ENCODE data around the gene GPC3.

The GPC3 gene

GRCh38 chrX:133840415-133840814, 145.0 kb downstream of the GPC3 start:
- H3K27me3 ChIP-seq (ENCODE audit: insufficient read depth, low read length), result no peaks in the 10 kb centered on the region

GRCh38 chrX:133838761-133839676, 146.4 kb downstream of the GPC3 start:
- H3K79me2 ChIP-seq (ENCODE audit: control insufficient read depth, insufficient read depth, low read length, unreplicated experiment), result no peaks in the 10 kb centered on the region

More at GRCh38 chrX:133840415-133840814, 145.0 kb downstream of the GPC3 start:
- no peaks in the 10 kb centered on the region for H3K4me1 ChIP-seq (ENCODE audit: control insufficient read depth, insufficient read depth, low read length, unreplicated experiment)
- H3K79me2 ChIP-seq (ENCODE audit: control insufficient read depth, insufficient read depth, low read length, unreplicated experiment), result no peaks in the 10 kb centered on the region
- no peak overlapping the region for H3K4me3 ChIP-seq (ENCODE audit: low read depth, low read length)
- no peaks in the 10 kb centered on the region for H3K36me3 ChIP-seq (ENCODE audit: insufficient read depth, low read length)
- no peak overlapping the region for H3K27ac ChIP-seq (ENCODE audit: low read depth, low read length)
- H2AFZ ChIP-seq (ENCODE audit: low read length, unreplicated experiment), result no peak overlapping the region

GRCh38 chrX:133837091-133837490, 148.3 kb downstream of the GPC3 start:
- Histone ChIP-seq H2AFZ (ENCODE audit: low read length, unreplicated experiment) (no peak overlapping the region), H3K4me1 (ENCODE audit: control insufficient read depth, insufficient read depth, low read length, unreplicated experiment) (no peaks in the 10 kb centered on the region), H3K4me3 (ENCODE audit: low read depth, low read length) (no peak overlapping the region), H3K27ac (ENCODE audit: low read depth, low read length) (no peak overlapping the region), H3K36me3 (ENCODE audit: insufficient read depth, low read length) (no peaks in the 10 kb centered on the region), H3K27me3 (ENCODE audit: insufficient read depth, low read length) (no peaks in the 10 kb centered on the region), H3K79me2 (ENCODE audit: control insufficient read depth, insufficient read depth, low read length, unreplicated experiment) (no peaks in the 10 kb centered on the region)

More at GRCh38 chrX:133838761-133839676, 146.4 kb downstream of the GPC3 start:
- no peak overlapping the region for H2AFZ ChIP-seq (ENCODE audit: low read length, unreplicated experiment)
- no peaks in the 10 kb centered on the region for H3K4me1 ChIP-seq (ENCODE audit: control insufficient read depth, insufficient read depth, low read length, unreplicated experiment)
- no peaks in the 10 kb centered on the region for H3K36me3 ChIP-seq (ENCODE audit: insufficient read depth, low read length)
- no peak overlapping the region for H3K27ac ChIP-seq (ENCODE audit: low read depth, low read length)
- no peak overlapping the region for H3K4me3 ChIP-seq (ENCODE audit: low read depth, low read length)
- no peaks in the 10 kb centered on the region for H3K27me3 ChIP-seq (ENCODE audit: insufficient read depth, low read length)

DNA sequence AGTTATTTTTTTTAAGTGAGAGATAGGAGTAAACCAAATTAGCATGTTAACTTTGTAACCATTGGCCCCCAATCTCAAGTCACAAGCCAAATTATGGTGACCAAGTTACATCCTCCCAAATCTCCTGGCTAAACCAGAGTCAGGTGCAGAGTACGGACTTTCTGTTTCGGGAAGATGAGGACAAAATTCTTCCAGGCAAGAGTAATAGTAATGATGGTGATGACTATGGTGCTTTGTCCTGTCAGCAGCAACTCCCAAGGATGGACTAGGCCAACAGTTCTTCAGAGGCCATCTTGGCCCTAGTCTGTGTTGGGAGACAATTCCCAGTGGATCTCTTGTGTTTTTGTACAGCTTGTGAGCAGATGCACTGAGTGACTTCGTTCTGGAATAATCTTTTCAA, 148.8 kb downstream of the GPC3 start:
- H3K27me3 ChIP-seq (ENCODE audit: insufficient read depth, low read length), result no peaks in the 10 kb centered on the region
- no peak overlapping the region for H2AFZ ChIP-seq (ENCODE audit: low read length, unreplicated experiment)
- H3K4me3 ChIP-seq (ENCODE audit: low read depth, low read length), result no peak overlapping the region
- H3K27ac ChIP-seq (ENCODE audit: low read depth, low read length), result no peak overlapping the region
- H3K36me3 ChIP-seq (ENCODE audit: insufficient read depth, low read length), result no peaks in the 10 kb centered on the region
- H3K4me1 ChIP-seq (ENCODE audit: control insufficient read depth, insufficient read depth, low read length, unreplicated experiment), result no peaks in the 10 kb centered on the region
- no peaks in the 10 kb centered on the region for H3K79me2 ChIP-seq (ENCODE audit: control insufficient read depth, insufficient read depth, low read length, unreplicated experiment)

- Histone ChIP-seq H3K27ac (ENCODE audit: low read depth, low read length) (no peak overlapping the region), H3K36me3 (ENCODE audit: insufficient read depth, low read length) (no peaks in the 10 kb centered on the region), H3K4me1 (ENCODE audit: control insufficient read depth, insufficient read depth, low read length, unreplicated experiment) (no peaks in the 10 kb centered on the region), H2AFZ (ENCODE audit: low read length, unreplicated experiment) (no peak overlapping the region), H3K79me2 (ENCODE audit: control insufficient read depth, insufficient read depth, low read length, unreplicated experiment) (no peaks in the 10 kb centered on the region), H3K4me3 (ENCODE audit: low read depth, low read length) (no peak overlapping the region), H3K27me3 (ENCODE audit: insufficient read depth, low read length) (no peaks in the 10 kb centered on the region)
Measured at GRCh38 chrX:133834771-133835170, 150.6 kb downstream of the GPC3 start.

GRCh38 chrX:133819546-133819945, 165.8 kb downstream of the GPC3 start:
- H3K4me1 ChIP-seq (ENCODE audit: control insufficient read depth, insufficient read depth, low read length, unreplicated experiment), result no peaks in the 10 kb centered on the region
- H3K4me3 ChIP-seq (ENCODE audit: low read depth, low read length), result no peak overlapping the region
- no peaks in the 10 kb centered on the region for H3K79me2 ChIP-seq (ENCODE audit: control insufficient read depth, insufficient read depth, low read length, unreplicated experiment)
- H3K27ac ChIP-seq (ENCODE audit: low read depth, low read length), result no peak overlapping the region
- no peak overlapping the region for H2AFZ ChIP-seq (ENCODE audit: low read length, unreplicated experiment)
- H3K36me3 ChIP-seq (ENCODE audit: insufficient read depth, low read length), result no peaks in the 10 kb centered on the region
- no peaks in the 10 kb centered on the region for H3K27me3 ChIP-seq (ENCODE audit: insufficient read depth, low read length)

DNA sequence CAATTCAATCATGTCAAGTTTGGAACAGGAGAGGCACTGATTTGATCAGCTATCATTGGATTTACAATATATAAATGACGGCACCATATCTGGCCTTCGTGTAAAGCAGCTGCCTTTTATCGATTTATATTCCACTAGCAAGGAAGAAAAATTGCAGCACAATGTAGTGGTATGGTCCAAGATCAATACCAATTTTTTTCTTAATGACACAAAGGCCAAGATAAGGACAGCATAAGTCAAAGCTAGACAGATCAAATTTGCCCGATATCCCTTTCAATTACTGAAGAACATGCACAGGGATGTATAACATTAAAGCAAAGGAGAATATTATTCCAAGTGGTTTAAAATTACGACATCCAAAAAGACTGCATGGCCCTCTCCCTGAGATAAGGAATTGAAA, 167.4 kb downstream of the GPC3 start:
- Histone ChIP-seq H3K36me3 (ENCODE audit: insufficient read depth, low read length) (no peaks in the 10 kb centered on the region), H3K27ac (ENCODE audit: low read depth, low read length) (no peak overlapping the region), H2AFZ (ENCODE audit: low read length, unreplicated experiment) (no peak overlapping the region), H3K4me3 (ENCODE audit: low read depth, low read length) (no peak overlapping the region), H3K27me3 (ENCODE audit: insufficient read depth, low read length) (no peaks in the 10 kb centered on the region), H3K4me1 (ENCODE audit: control insufficient read depth, insufficient read depth, low read length, unreplicated experiment) (no peaks in the 10 kb centered on the region), H3K79me2 (ENCODE audit: control insufficient read depth, insufficient read depth, low read length, unreplicated experiment) (no peaks in the 10 kb centered on the region)

GRCh38 chrX:133815496-133815895, 169.9 kb downstream of the GPC3 start:
- Histone ChIP-seq H3K27ac (ENCODE audit: low read depth, low read length) (no peak overlapping the region), H3K27me3 (ENCODE audit: insufficient read depth, low read length) (0 out of 2 replicates have a peak, but pooled peaks cover 4% of the 10 kb centered on the region)

DNA sequence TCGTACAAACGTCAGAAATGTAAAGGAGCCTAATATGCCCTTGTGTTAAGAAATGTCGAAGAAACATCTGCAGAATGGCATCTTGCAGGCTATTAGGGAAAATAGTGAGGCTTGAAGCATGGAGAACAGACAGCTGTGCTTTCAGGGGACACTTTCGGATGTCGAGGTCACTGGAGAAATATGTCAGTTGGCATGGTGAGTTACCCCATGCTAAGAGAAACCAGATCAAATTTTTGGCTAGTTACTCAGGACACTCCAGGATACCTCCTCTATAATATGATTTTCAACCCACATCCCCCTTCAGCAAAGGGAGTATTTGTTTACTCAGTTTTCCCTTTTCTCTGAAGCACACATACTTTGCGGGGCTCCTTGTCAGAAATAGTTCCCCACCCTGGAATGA, 171.4 kb downstream of the GPC3 start:
- H3K36me3 ChIP-seq (ENCODE audit: insufficient read depth, low read length), result no peaks in the 10 kb centered on the region
- H3K79me2 ChIP-seq (ENCODE audit: control insufficient read depth, insufficient read depth, low read length, unreplicated experiment), result no peaks in the 10 kb centered on the region
- no peak overlapping the region for H3K4me3 ChIP-seq (ENCODE audit: low read depth, low read length)
- H3K4me1 ChIP-seq (ENCODE audit: control insufficient read depth, insufficient read depth, low read length, unreplicated experiment), result no peaks in the 10 kb centered on the region
- H3K27me3 ChIP-seq (ENCODE audit: insufficient read depth, low read length), result 0 out of 2 replicates have a peak, but pooled peaks cover 4% of the 10 kb centered on the region
- no peak overlapping the region for H3K27ac ChIP-seq (ENCODE audit: low read depth, low read length)
- H2AFZ ChIP-seq (ENCODE audit: low read length, unreplicated experiment), result no peak overlapping the region

More at GRCh38 chrX:133815496-133815895, 169.9 kb downstream of the GPC3 start:
- Histone ChIP-seq H2AFZ (ENCODE audit: low read length, unreplicated experiment) (no peak overlapping the region), H3K4me1 (ENCODE audit: control insufficient read depth, insufficient read depth, low read length, unreplicated experiment) (no peaks in the 10 kb centered on the region), H3K79me2 (ENCODE audit: control insufficient read depth, insufficient read depth, low read length, unreplicated experiment) (no peaks in the 10 kb centered on the region), H3K4me3 (ENCODE audit: low read depth, low read length) (no peak overlapping the region), H3K36me3 (ENCODE audit: insufficient read depth, low read length) (no peaks in the 10 kb centered on the region)

- Histone ChIP-seq H3K79me2 (ENCODE audit: control insufficient read depth, insufficient read depth, low read length, unreplicated experiment) (no peaks in the 10 kb centered on the region), H3K4me3 (ENCODE audit: low read depth, low read length) (no peak overlapping the region), H3K27ac (ENCODE audit: low read depth, low read length) (no peak overlapping the region), H3K36me3 (ENCODE audit: insufficient read depth, low read length) (no peaks in the 10 kb centered on the region), H2AFZ (ENCODE audit: low read length, unreplicated experiment) (no peak overlapping the region), H3K4me1 (ENCODE audit: control insufficient read depth, insufficient read depth, low read length, unreplicated experiment) (no peaks in the 10 kb centered on the region), H3K27me3 (ENCODE audit: insufficient read depth, low read length) (0 out of 2 replicates have a peak, but pooled peaks cover 4% of the 10 kb centered on the region)
Measured at GRCh38 chrX:133812402-133812801, 173.0 kb downstream of the GPC3 start.

- no peak overlapping the region for H3K4me3 ChIP-seq (ENCODE audit: low read depth, low read length)
- no peaks in the 10 kb centered on the region for H3K79me2 ChIP-seq (ENCODE audit: control insufficient read depth, insufficient read depth, low read length, unreplicated experiment)
- H3K27ac ChIP-seq (ENCODE audit: low read depth, low read length), result no peak overlapping the region
- H3K36me3 ChIP-seq (ENCODE audit: insufficient read depth, low read length), result no peaks in the 10 kb centered on the region
- no peaks in the 10 kb centered on the region for H3K4me1 ChIP-seq (ENCODE audit: control insufficient read depth, insufficient read depth, low read length, unreplicated experiment)
- H3K27me3 ChIP-seq (ENCODE audit: insufficient read depth, low read length), result 0 out of 2 replicates have a peak, but pooled peaks cover 4% of the 10 kb centered on the region
- no peak overlapping the region for H2AFZ ChIP-seq (ENCODE audit: low read length, unreplicated experiment)
Measured at GRCh38 chrX:133810925-133811324, 174.5 kb downstream of the GPC3 start.

Data from ACC112 (cell line).